Hematopoietic multipotent progenitor cell treated with erythropoietin and hydrocortisone succinate and interleukin-3 and kit ligand, for 15 days (in vitro differentiated cells): Measurements from ENCODE around the gene OTUD7B.
"Not testable (repeated sequence)": the region's sequence is repeated elsewhere in the genome, so short reads cannot be mapped to it uniquely, and the experiment has no call there.

Experiments used
- DNase-seq: peaks from one replicate; pipeline ENCODE4 v3.0.0-alpha.2; 2015; ENCODE audit warnings: low spot score

The OTUD7B gene

GRCh38 chr1:150010393-150011115 lies at the start of gene OTUD7B:
OTUD7B (minus strand) TSS chr1:150010726; CDS start chr1:149977510, 33,216 bp downstream.
- peak; percentile 85 for DNase-seq

GRCh38 chr1:150060260-150060659 lies 49.7 kb upstream of the OTUD7B start:
- DNase-seq: no peak

GRCh38 chr1:150056407-150056806 lies 45.9 kb upstream of the OTUD7B start:
- no peak for DNase-seq

GRCh38 chr1:150055507-150055906 lies 45.0 kb upstream of the OTUD7B start:
- not testable (repeated sequence) for DNase-seq

- no peak for DNase-seq
Observed at GRCh38 chr1:150053926-150054325, 43.4 kb upstream of the OTUD7B start.

- not testable (repeated sequence) for DNase-seq
Observed at GRCh38 chr1:150051905-150052412, 41.4 kb upstream of the OTUD7B start.

- DNase-seq: no peak
Observed at GRCh38 chr1:150051089-150051373, 40.5 kb upstream of the OTUD7B start.

- no peak for DNase-seq
Observed at GRCh38 chr1:150049926-150050325, 39.4 kb upstream of the OTUD7B start.

GRCh38 chr1:150034336-150034735 lies 23.8 kb upstream of the OTUD7B start:
- DNase-seq: no peak

GRCh38 chr1:150028322-150028721 lies 17.8 kb upstream of the OTUD7B start:
- no peak for DNase-seq

- no peak for DNase-seq
Observed at GRCh38 chr1:150024156-150024555, 13.6 kb upstream of the OTUD7B start.

- no peak for DNase-seq
Observed at GRCh38 chr1:150022357-150022756, 11.8 kb upstream of the OTUD7B start.

- no peak for DNase-seq
Observed at GRCh38 chr1:150021191-150021694, 10.7 kb upstream of the OTUD7B start.

GRCh38 chr1:150020711-150021110 lies 10.2 kb upstream of the OTUD7B start:
- DNase-seq: no peak

- DNase-seq: no peak
Observed at GRCh38 chr1:150018165-150018564, 7.6 kb upstream of the OTUD7B start.

GRCh38 chr1:150017206-150017750 lies 6.8 kb upstream of the OTUD7B start:
- no peak for DNase-seq

GRCh38 chr1:150015651-150016131 lies 5.2 kb upstream of the OTUD7B start:
- DNase-seq: no peak

- no peak for DNase-seq
Observed at GRCh38 chr1:150012611-150013010, 2.1 kb upstream of the OTUD7B start.

GRCh38 chr1:150009604-150010392 lies 728 bp downstream of the OTUD7B start:
- peak; percentile 40 for DNase-seq

GRCh38 chr1:150008699-150009098 lies 1.8 kb downstream of the OTUD7B start:
- no peak for DNase-seq

- DNase-seq: no peak
Observed at GRCh38 chr1:150006881-150007421, 3.6 kb downstream of the OTUD7B start.

- DNase-seq: no peak
Observed at GRCh38 chr1:150005606-150006005, 4.9 kb downstream of the OTUD7B start.
